GM23338 (cell line): ENCODE measurements around the gene REV3L. TPM values are rescaled to one million over a fixed set of nuclear protein-coding genes. Genes with fewer than 3 reads are reported as not detected.

Experiments used
- ATAC-seq: fragments of 200-7000 bp; cut with Tn5 transposase; 3 replicates; pipeline ENCODE4 v1.9.1; 2020
- DNase-seq: peaks from one replicate; pipeline ENCODE4 v3.0.0-alpha.2; 2015; ENCODE audit warnings: low spot score
- H2AFZ ChIP-seq: fragments of 200-600 bp; sonication (generic); 2 replicates; pipeline ENCODE4 v1.8.0; 2016; ENCODE audit warnings: antibody characterized with exemption, mild to moderate bottlenecking, moderate library complexity
- H3F3A ChIP-seq: fragments of 200-600 bp; sonication (generic); replicated peaks from 2 replicates; pipeline ENCODE4 v1.8.0; 2017; ENCODE audit warnings: antibody characterized with exemption, mixed run types, low read depth
- H3K27ac ChIP-seq: fragments of 200-600 bp; sonication (generic); 2 replicates; pipeline ENCODE4 v1.6.1; 2016; ENCODE audit warnings: low read depth
- H3K27me3 ChIP-seq: fragments of 200-600 bp; sonication (generic); 2 replicates; pipeline ENCODE4 v1.8.0; 2016; ENCODE audit warnings: mild to moderate bottlenecking, mixed run types, moderate library complexity; ENCODE audit not compliant: insufficient read depth
- H3K36me3 ChIP-seq: fragments of 200-600 bp; sonication (generic); 2 replicates; pipeline ENCODE4 v1.8.0; 2016; ENCODE audit warnings: mild to moderate bottlenecking; ENCODE audit not compliant: insufficient read depth
- H3K4me1 ChIP-seq: fragments of 200-600 bp; sonication (generic); 2 replicates; pipeline ENCODE4 v1.8.0; 2016; ENCODE audit warnings: mild to moderate bottlenecking, moderate library complexity; ENCODE audit not compliant: insufficient read depth
- H3K4me2 ChIP-seq: fragments of 200-600 bp; sonication (generic); 2 replicates; pipeline ENCODE4 v1.7.1; 2017; ENCODE audit warnings: mixed run types
- H3K4me3 ChIP-seq: fragments of 200-600 bp; sonication (generic); 2 replicates; pipeline ENCODE4 v1.6.1; 2016; ENCODE audit warnings: mixed run types
- H3K79me2 ChIP-seq: fragments of 200-600 bp; sonication (generic); replicated peaks from 2 replicates; pipeline ENCODE4 v1.8.0; 2017; ENCODE audit warnings: mild to moderate bottlenecking; ENCODE audit not compliant: insufficient read depth
- H3K9me2 ChIP-seq: fragments of 200-600 bp; sonication (generic); 2 replicates; pipeline ENCODE4 v1.8.0; 2017; ENCODE audit not compliant: insufficient read depth
- H4K20me1 ChIP-seq: fragments of 200-600 bp; sonication (generic); replicated peaks from 2 replicates; pipeline ENCODE4 v1.8.0; 2017; ENCODE audit warnings: mild to moderate bottlenecking; ENCODE audit not compliant: insufficient read depth
- H3K27ac Mint-ChIP-seq: 2 replicates; pipeline ENCODE4 v1.8.0; 2020; ENCODE audit warnings: inconsistent platforms, mild to moderate bottlenecking, moderate library complexity, mixed read lengths
- H3K27me3 Mint-ChIP-seq: 3 replicates; pipeline ENCODE4 v1.8.0; 2022; ENCODE audit warnings: low read depth, mild to moderate bottlenecking, moderate library complexity, mixed read lengths, inconsistent platforms; ENCODE audit not compliant: insufficient read depth, poor library complexity
- H3K36me3 Mint-ChIP-seq: 3 replicates; pipeline ENCODE4 v1.8.0; 2021; ENCODE audit warnings: low read depth, mild to moderate bottlenecking, inconsistent platforms, moderate library complexity, mixed read lengths
- H3K4me1 Mint-ChIP-seq: 3 replicates; pipeline ENCODE4 v1.8.0; 2020; ENCODE audit warnings: mild to moderate bottlenecking, inconsistent platforms, mixed read lengths
- H3K4me3 Mint-ChIP-seq: 3 replicates; pipeline ENCODE4 v1.8.0; 2021; ENCODE audit warnings: moderate library complexity, mild to moderate bottlenecking, inconsistent platforms, mixed read lengths
- H3K9me3 Mint-ChIP-seq: 3 replicates; pipeline ENCODE4 v1.8.0; 2020; ENCODE audit warnings: moderate library complexity, mild to moderate bottlenecking, inconsistent platforms, mixed read lengths
- CREB1 ChIP-seq: fragments of 250-450 bp; sonication (Bioruptor Pico); IDR thresholded peaks from 2 replicates; pipeline ENCODE4 v1.5.0; 2020; ENCODE audit warnings: low read depth, mild to moderate bottlenecking, moderate library complexity
- EZH2 ChIP-seq: fragments of 200-600 bp; sonication (generic); IDR thresholded peaks from one replicate; pipeline ENCODE4 v1.8.0; 2017; ENCODE audit warnings: antibody characterized with exemption, mild to moderate bottlenecking, low read depth; ENCODE audit not compliant: unreplicated experiment
- JUNB ChIP-seq: IDR thresholded peaks from one replicate; pipeline ENCODE4 v1.6.1; 2016; ENCODE audit warnings: antibody characterized with exemption; ENCODE audit not compliant: unreplicated experiment
- polyA plus RNA-seq: library from polyadenylated mRNA; unstranded; fragments of >200 nt; fragmentation: Nextera tagmentation; extraction: Ambion mirVana; gene quantifications from 2 replicates; pipeline ENCODE4 v1.2.1, GENCODE V29; 2016
- total RNA-seq: library from RNA; depleted of rRNA; stranded (reverse); fragments of >200 nt; shearing (Covaris generic); gene quantifications from 2 replicates; pipeline ENCODE4 v1.2.3, GENCODE V29; 2014
- TF ChIP-seq, protein P1 (sequence below): fragments of 250-450 bp; sonication (Bioruptor Pico); IDR thresholded peaks from 2 replicates; pipeline ENCODE4 v1.5.0; 2020; ENCODE audit warnings: mild to moderate bottlenecking, moderate library complexity
- TF ChIP-seq, protein P2 (sequence below): IDR thresholded peaks from 2 replicates; pipeline ENCODE4 v1.6.1; 2016; ENCODE audit warnings: antibody characterized with exemption
- TF ChIP-seq, protein P3 (sequence below), 2 experiments: fragments of 200-600 bp in 1 of 2; sonication (generic) in 1 of 2; conservative IDR thresholded peaks; 2 replicates each; pipeline versions ENCODE4 v1.5.1 to v1.6.1; 2016 to 2017; ENCODE audit warnings: antibody characterized with exemption in 2 of 2, low read depth in 2 of 2, mild to moderate bottlenecking in 2 of 2, moderate library complexity in 1 of 2

The REV3L gene
- total and polyA plus RNA-seq, 2 experiments from 2014 or later: 8.3 to 13.1 TPM

DNA sequence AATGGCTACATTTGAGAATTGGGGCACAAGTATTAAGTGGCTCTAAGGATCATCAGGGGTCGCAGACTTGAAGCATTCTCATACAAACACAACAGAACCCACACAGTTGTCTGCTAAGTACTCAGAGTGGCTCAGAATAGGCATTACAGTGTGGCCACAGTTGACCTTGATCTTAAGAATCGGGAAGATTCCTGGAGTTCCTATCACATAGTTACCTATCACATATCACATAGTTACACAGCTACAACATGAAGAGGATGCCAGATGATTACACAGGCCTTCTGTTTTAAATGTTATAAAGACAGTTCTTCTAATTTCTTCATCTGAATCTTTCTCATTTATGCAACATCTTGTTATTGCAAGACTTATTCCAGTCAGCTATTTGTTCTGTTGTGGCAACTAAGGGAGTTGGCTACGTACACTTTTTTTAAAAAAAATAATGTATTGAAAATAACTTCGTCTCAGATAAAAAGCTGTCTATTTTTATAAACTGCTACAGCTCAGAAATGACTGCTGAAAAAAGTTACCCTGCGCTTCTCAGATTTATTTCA, 129.0 kb downstream of the REV3L start (continued):
- TF ChIP-seq, protein P1, sequence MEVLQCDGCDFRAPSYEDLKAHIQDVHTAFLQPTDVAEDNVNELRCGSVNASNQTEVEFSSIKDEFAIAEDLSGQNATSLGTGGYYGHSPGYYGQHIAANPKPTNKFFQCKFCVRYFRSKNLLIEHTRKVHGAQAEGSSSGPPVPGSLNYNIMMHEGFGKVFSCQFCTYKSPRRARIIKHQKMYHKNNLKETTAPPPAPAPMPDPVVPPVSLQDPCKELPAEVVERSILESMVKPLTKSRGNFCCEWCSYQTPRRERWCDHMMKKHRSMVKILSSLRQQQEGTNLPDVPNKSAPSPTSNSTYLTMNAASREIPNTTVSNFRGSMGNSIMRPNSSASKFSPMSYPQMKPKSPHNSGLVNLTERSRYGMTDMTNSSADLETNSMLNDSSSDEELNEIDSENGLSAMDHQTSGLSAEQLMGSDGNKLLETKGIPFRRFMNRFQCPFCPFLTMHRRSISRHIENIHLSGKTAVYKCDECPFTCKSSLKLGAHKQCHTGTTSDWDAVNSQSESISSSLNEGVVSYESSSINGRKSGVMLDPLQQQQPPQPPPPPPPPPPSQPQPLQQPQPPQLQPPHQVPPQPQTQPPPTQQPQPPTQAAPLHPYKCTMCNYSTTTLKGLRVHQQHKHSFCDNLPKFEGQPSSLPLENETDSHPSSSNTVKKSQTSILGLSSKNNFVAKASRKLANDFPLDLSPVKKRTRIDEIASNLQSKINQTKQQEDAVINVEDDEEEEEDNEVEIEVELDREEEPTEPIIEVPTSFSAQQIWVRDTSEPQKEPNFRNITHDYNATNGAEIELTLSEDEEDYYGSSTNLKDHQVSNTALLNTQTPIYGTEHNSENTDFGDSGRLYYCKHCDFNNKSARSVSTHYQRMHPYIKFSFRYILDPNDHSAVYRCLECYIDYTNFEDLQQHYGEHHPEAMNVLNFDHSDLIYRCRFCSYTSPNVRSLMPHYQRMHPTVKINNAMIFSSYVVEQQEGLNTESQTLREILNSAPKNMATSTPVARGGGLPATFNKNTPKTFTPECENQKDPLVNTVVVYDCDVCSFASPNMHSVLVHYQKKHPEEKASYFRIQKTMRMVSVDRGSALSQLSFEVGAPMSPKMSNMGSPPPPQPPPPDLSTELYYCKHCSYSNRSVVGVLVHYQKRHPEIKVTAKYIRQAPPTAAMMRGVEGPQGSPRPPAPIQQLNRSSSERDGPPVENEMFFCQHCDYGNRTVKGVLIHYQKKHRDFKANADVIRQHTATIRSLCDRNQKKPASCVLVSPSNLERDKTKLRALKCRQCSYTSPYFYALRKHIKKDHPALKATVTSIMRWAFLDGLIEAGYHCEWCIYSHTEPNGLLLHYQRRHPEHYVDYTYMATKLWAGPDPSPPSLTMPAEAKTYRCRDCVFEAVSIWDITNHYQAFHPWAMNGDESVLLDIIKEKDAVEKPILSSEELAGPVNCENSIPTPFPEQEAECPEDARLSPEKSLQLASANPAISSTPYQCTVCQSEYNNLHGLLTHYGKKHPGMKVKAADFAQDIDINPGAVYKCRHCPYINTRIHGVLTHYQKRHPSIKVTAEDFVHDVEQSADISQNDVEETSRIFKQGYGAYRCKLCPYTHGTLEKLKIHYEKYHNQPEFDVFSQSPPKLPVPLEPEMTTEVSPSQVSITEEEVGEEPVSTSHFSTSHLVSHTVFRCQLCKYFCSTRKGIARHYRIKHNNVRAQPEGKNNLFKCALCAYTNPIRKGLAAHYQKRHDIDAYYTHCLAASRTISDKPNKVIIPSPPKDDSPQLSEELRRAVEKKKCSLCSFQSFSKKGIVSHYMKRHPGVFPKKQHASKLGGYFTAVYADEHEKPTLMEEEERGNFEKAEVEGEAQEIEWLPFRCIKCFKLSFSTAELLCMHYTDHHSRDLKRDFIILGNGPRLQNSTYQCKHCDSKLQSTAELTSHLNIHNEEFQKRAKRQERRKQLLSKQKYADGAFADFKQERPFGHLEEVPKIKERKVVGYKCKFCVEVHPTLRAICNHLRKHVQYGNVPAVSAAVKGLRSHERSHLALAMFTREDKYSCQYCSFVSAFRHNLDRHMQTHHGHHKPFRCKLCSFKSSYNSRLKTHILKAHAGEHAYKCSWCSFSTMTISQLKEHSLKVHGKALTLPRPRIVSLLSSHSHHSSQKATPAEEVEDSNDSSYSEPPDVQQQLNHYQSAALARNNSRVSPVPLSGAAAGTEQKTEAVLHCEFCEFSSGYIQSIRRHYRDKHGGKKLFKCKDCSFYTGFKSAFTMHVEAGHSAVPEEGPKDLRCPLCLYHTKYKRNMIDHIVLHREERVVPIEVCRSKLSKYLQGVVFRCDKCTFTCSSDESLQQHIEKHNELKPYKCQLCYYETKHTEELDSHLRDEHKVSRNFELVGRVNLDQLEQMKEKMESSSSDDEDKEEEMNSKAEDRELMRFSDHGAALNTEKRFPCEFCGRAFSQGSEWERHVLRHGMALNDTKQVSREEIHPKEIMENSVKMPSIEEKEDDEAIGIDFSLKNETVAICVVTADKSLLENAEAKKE (CRISPR knock-in tag): no peak
- TF ChIP-seq, protein P2, sequence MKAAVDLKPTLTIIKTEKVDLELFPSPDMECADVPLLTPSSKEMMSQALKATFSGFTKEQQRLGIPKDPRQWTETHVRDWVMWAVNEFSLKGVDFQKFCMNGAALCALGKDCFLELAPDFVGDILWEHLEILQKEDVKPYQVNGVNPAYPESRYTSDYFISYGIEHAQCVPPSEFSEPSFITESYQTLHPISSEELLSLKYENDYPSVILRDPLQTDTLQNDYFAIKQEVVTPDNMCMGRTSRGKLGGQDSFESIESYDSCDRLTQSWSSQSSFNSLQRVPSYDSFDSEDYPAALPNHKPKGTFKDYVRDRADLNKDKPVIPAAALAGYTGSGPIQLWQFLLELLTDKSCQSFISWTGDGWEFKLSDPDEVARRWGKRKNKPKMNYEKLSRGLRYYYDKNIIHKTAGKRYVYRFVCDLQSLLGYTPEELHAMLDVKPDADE: no peak

DNA sequence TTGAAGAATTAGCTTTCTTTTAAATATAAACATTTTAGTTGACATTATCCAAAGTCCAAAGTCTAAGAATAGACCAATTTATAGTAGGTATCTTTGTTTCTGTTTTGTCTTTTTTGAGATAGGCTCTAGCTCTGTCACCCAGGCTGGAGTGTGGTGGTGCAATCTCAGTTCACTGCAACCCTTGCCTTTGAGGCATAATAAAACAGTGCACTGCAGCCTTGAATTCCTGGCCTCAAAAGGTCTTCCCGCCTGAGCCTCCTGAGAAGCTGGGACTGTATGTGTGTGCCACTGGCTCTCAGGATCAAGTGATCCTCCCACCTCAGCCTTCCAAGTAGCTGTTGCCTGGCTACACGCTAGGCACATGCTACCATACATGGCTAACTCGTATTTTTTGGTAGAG, 135.4 kb downstream of the REV3L start:
- peaks cover 15% of the 10 kb centered on the region; the same call in 2 of the 3 replicates for H3K4me1 Mint-ChIP-seq
- H2AFZ ChIP-seq: no peak overlapping the region
- no peak for TF ChIP-seq CREB1 (CRISPR knock-in tag)
- TF ChIP-seq EZH2: no peak
- no peak for TF ChIP-seq JUNB
- TF ChIP-seq, protein P1 (CRISPR knock-in tag): no peak
- TF ChIP-seq, protein P3, sequence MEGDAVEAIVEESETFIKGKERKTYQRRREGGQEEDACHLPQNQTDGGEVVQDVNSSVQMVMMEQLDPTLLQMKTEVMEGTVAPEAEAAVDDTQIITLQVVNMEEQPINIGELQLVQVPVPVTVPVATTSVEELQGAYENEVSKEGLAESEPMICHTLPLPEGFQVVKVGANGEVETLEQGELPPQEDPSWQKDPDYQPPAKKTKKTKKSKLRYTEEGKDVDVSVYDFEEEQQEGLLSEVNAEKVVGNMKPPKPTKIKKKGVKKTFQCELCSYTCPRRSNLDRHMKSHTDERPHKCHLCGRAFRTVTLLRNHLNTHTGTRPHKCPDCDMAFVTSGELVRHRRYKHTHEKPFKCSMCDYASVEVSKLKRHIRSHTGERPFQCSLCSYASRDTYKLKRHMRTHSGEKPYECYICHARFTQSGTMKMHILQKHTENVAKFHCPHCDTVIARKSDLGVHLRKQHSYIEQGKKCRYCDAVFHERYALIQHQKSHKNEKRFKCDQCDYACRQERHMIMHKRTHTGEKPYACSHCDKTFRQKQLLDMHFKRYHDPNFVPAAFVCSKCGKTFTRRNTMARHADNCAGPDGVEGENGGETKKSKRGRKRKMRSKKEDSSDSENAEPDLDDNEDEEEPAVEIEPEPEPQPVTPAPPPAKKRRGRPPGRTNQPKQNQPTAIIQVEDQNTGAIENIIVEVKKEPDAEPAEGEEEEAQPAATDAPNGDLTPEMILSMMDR (conservative IDR thresholded peaks at IDR 0.05; ENCODE audit: low read depth in 2 of 2): no peak

More for the DNA sequence above, 135.4 kb downstream of the REV3L start:
- Mint-ChIP-seq H3K9me3 (no peaks in the 10 kb centered on the region), H3K27me3 (peaks cover 2% of the 10 kb centered on the region), H3K27ac (no peak overlapping the region), H3K36me3 (no peaks in the 10 kb centered on the region), H3K4me3 (no peak overlapping the region)
- Histone ChIP-seq H3K4me2 (no peak overlapping the region), H3K9me2 (no peaks in the 10 kb centered on the region), H3K4me1 (peaks cover 10% of the 10 kb centered on the region; the same call in 1 of the 2 replicates), H3K27me3 (no peaks in the 10 kb centered on the region), H3K79me2 (no peaks in the 10 kb centered on the region), H3K36me3 (no peaks in the 10 kb centered on the region), H3K27ac (no peak overlapping the region), H3F3A (no peaks in the 10 kb centered on the region), H4K20me1 (no peaks in the 10 kb centered on the region), H3K4me3 (no peak overlapping the region)
- ATAC-seq: no peak
- DNase-seq: no peak
